GM19238 (cell line): ENCODE results near the gene ZNF783.
"Not testable (repeated sequence)": the region's sequence is repeated elsewhere in the genome, so short reads cannot be mapped to it uniquely, and the experiment has no call there.

Experiments used
- DNase-seq: peaks from one replicate; pipeline ENCODE4 v3.0.0; 2011; ENCODE audit warnings: low spot score; ENCODE audit not compliant: insufficient read length

ZNF783 gene

GRCh38 chr7:149261829-149262617, at the start of gene ZNF783:
ZNF783 (plus strand) TSS chr7:149262196; CDS start chr7:149262334, 138 bp downstream.
- DNase-seq = peak; percentile 89

- no peak for DNase-seq
These were observed 47.8 kb upstream of the ZNF783 start for GRCh38 chr7:149214020-149214720.

- no peak for DNase-seq
These were observed 45.6 kb upstream of the ZNF783 start for GRCh38 chr7:149216402-149216801.

GRCh38 chr7:149217570-149217969, 44.4 kb upstream of the ZNF783 start:
- no peak for DNase-seq

GRCh38 chr7:149218469-149219420, 43.3 kb upstream of the ZNF783 start:
- no peak for DNase-seq

- no peak for DNase-seq
These were observed 41.5 kb upstream of the ZNF783 start for GRCh38 chr7:149220534-149220933.

- no peak for DNase-seq
These were observed 38.8 kb upstream of the ZNF783 start for GRCh38 chr7:149223176-149223575.

- DNase-seq = no peak
These were observed 38.2 kb upstream of the ZNF783 start for GRCh38 chr7:149223761-149224160.

- no peak for DNase-seq
These were observed 37.6 kb upstream of the ZNF783 start for GRCh38 chr7:149224352-149224751.

GRCh38 chr7:149225106-149225505, 36.9 kb upstream of the ZNF783 start:
- no peak for DNase-seq

- DNase-seq = no peak
These were observed 36.3 kb upstream of the ZNF783 start for GRCh38 chr7:149225656-149226055.

- DNase-seq = not testable (repeated sequence)
These were observed 35.6 kb upstream of the ZNF783 start for GRCh38 chr7:149226366-149226765.

GRCh38 chr7:149226840-149227494, 35.0 kb upstream of the ZNF783 start:
- no peak for DNase-seq

GRCh38 chr7:149228831-149229471, 33.0 kb upstream of the ZNF783 start:
- no peak for DNase-seq

- no peak for DNase-seq
These were observed 32.5 kb upstream of the ZNF783 start for GRCh38 chr7:149229526-149229925.

GRCh38 chr7:149232362-149232761, 29.6 kb upstream of the ZNF783 start:
- no peak for DNase-seq

- DNase-seq = not testable (repeated sequence)
These were observed 28.3 kb upstream of the ZNF783 start for GRCh38 chr7:149233655-149234204.

GRCh38 chr7:149237502-149237901, 24.5 kb upstream of the ZNF783 start:
- no peak for DNase-seq

GRCh38 chr7:149238051-149238450, 23.9 kb upstream of the ZNF783 start:
- DNase-seq = no peak
